ENCODE measurements around the gene RPL22. TPM values are rescaled to one million over a fixed set of nuclear protein-coding genes. Genes with fewer than 3 reads are reported as not detected.

Gene RPL22
- polyA plus RNA-seq, 2 donors: 360 to 588 TPM

GRCh38 chr1:6148497-6149241 lies 50.7 kb downstream of the RPL22 start:
- WGBS, 2 donors: 6% methylated on average over 43 to 53 of the region's 53 CpGs
- peaks cover 3 to 6% of the 10 kb centered on the region in 2 donors for H3K4me1 ChIP-seq (ENCODE audit: control insufficient read depth in 2 of 2, insufficient read depth in 2 of 2, low read length in 1 of 2)
- H3K27me3 ChIP-seq (ENCODE audit: control insufficient read depth in 1 of 2, insufficient read depth in 2 of 2, low read length in 2 of 2): peaks cover 0 to 2% of the 10 kb centered on the region in 2 donors
- H3K4me3 ChIP-seq (ENCODE audit: low read depth in 1 of 2, low read length in 2 of 2): no peak overlapping the region
- H3K27ac ChIP-seq (ENCODE audit: low read depth in 2 of 2, low read length in 1 of 2): no peak overlapping the region
- H3K36me3 ChIP-seq (ENCODE audit: control insufficient read depth in 2 of 2, insufficient read depth in 2 of 2, low read length in 1 of 2): no peaks in the 10 kb centered on the region
- no peaks in the 10 kb centered on the region for H3K9me3 ChIP-seq (ENCODE audit: control insufficient read depth in 2 of 2, insufficient read depth in 1 of 2, low read depth in 1 of 2, low read length in 1 of 2)

- no peaks in the 10 kb centered on the region for H3K9me3 ChIP-seq (ENCODE audit: control insufficient read depth in 2 of 2, insufficient read depth in 1 of 2, low read depth in 1 of 2, low read length in 1 of 2)
- no peaks in the 10 kb centered on the region for H3K36me3 ChIP-seq (ENCODE audit: control insufficient read depth in 2 of 2, insufficient read depth in 2 of 2, low read length in 1 of 2)
- H3K4me3 ChIP-seq (ENCODE audit: low read depth in 1 of 2, low read length in 2 of 2): no peak overlapping the region
- 76 to 79% methylated on average over 24 of the region's 24 CpGs for WGBS, 2 donors
- H3K4me1 ChIP-seq (ENCODE audit: control insufficient read depth in 2 of 2, insufficient read depth in 2 of 2, low read length in 1 of 2): peaks cover 3 to 6% of the 10 kb centered on the region in 2 donors
- H3K27me3 ChIP-seq (ENCODE audit: control insufficient read depth in 1 of 2, insufficient read depth in 2 of 2, low read length in 2 of 2): peaks cover 0 to 2% of the 10 kb centered on the region in 2 donors
- no peak overlapping the region for H3K27ac ChIP-seq (ENCODE audit: low read depth in 2 of 2, low read length in 1 of 2)
These were observed 53.5 kb downstream of the RPL22 start for GRCh38 chr1:6145864-6146410.

- WGBS, 2 donors: 62 to 72% methylated on average over 2 of the region's 2 CpGs
- Histone ChIP-seq H3K27ac (ENCODE audit: low read depth in 2 of 2, low read length in 1 of 2) (no peak overlapping the region), H3K36me3 (ENCODE audit: control insufficient read depth in 2 of 2, insufficient read depth in 2 of 2, low read length in 1 of 2) (no peaks in the 10 kb centered on the region), H3K4me3 (ENCODE audit: low read depth in 1 of 2, low read length in 2 of 2) (no peak overlapping the region), H3K9me3 (ENCODE audit: control insufficient read depth in 2 of 2, insufficient read depth in 1 of 2, low read depth in 1 of 2, low read length in 1 of 2) (no peaks in the 10 kb centered on the region), H3K27me3 (ENCODE audit: control insufficient read depth in 1 of 2, insufficient read depth in 2 of 2, low read length in 2 of 2) (peaks cover 0 to 2% of the 10 kb centered on the region in 2 donors), H3K4me1 (ENCODE audit: control insufficient read depth in 2 of 2, insufficient read depth in 2 of 2, low read length in 1 of 2) (peaks cover 3 to 6% of the 10 kb centered on the region in 2 donors)
These were observed 54.0 kb downstream of the RPL22 start for GRCh38 chr1:6145396-6145750.

- H3K4me3 ChIP-seq (ENCODE audit: low read depth in 1 of 2, low read length in 2 of 2): no peak overlapping the region
- WGBS, 2 donors: 46 to 49% methylated on average over 16 of the region's 16 CpGs
- H3K4me1 ChIP-seq (ENCODE audit: control insufficient read depth in 2 of 2, insufficient read depth in 2 of 2, low read length in 1 of 2): peaks cover 3 to 6% of the 10 kb centered on the region in 2 donors
- H3K36me3 ChIP-seq (ENCODE audit: control insufficient read depth in 2 of 2, insufficient read depth in 2 of 2, low read length in 1 of 2): no peaks in the 10 kb centered on the region
- no peaks in the 10 kb centered on the region for H3K9me3 ChIP-seq (ENCODE audit: control insufficient read depth in 2 of 2, insufficient read depth in 1 of 2, low read depth in 1 of 2, low read length in 1 of 2)
- peaks cover 0 to 2% of the 10 kb centered on the region in 2 donors for H3K27me3 ChIP-seq (ENCODE audit: control insufficient read depth in 1 of 2, insufficient read depth in 2 of 2, low read length in 2 of 2)
- no peak overlapping the region for H3K27ac ChIP-seq (ENCODE audit: low read depth in 2 of 2, low read length in 1 of 2)
These were observed 54.6 kb downstream of the RPL22 start for GRCh38 chr1:6144647-6145395.

- peaks cover 0 to 2% of the 10 kb centered on the region in 2 donors for H3K27me3 ChIP-seq (ENCODE audit: control insufficient read depth in 1 of 2, insufficient read depth in 2 of 2, low read length in 2 of 2)
- 72 to 79% methylated on average over 7 of the region's 7 CpGs for WGBS, 2 donors
- H3K27ac ChIP-seq (ENCODE audit: low read depth in 2 of 2, low read length in 1 of 2): no peak overlapping the region
- peaks cover 3 to 6% of the 10 kb centered on the region in 2 donors for H3K4me1 ChIP-seq (ENCODE audit: control insufficient read depth in 2 of 2, insufficient read depth in 2 of 2, low read length in 1 of 2)
- no peaks in the 10 kb centered on the region for H3K36me3 ChIP-seq (ENCODE audit: control insufficient read depth in 2 of 2, insufficient read depth in 2 of 2, low read length in 1 of 2)
- H3K4me3 ChIP-seq (ENCODE audit: low read depth in 1 of 2, low read length in 2 of 2): no peak overlapping the region
- H3K9me3 ChIP-seq (ENCODE audit: control insufficient read depth in 2 of 2, insufficient read depth in 1 of 2, low read depth in 1 of 2, low read length in 1 of 2): no peaks in the 10 kb centered on the region
These were observed 55.2 kb downstream of the RPL22 start for GRCh38 chr1:6144175-6144574.

- WGBS, 2 donors: 82 to 93% methylated on average over 4 of the region's 4 CpGs
- Histone ChIP-seq H3K9me3 (ENCODE audit: control insufficient read depth in 2 of 2, insufficient read depth in 1 of 2, low read depth in 1 of 2, low read length in 1 of 2) (no peaks in the 10 kb centered on the region), H3K4me1 (ENCODE audit: control insufficient read depth in 2 of 2, insufficient read depth in 2 of 2, low read length in 1 of 2) (no peaks in the 10 kb centered on the region), H3K4me3 (ENCODE audit: low read depth in 1 of 2, low read length in 2 of 2) (no peak overlapping the region), H3K27ac (ENCODE audit: low read depth in 2 of 2, low read length in 1 of 2) (no peak overlapping the region), H3K27me3 (ENCODE audit: control insufficient read depth in 1 of 2, insufficient read depth in 2 of 2, low read length in 2 of 2) (peaks cover 0 to 2% of the 10 kb centered on the region in 2 donors), H3K36me3 (ENCODE audit: control insufficient read depth in 2 of 2, insufficient read depth in 2 of 2, low read length in 1 of 2) (no peaks in the 10 kb centered on the region)
These were observed 56.0 kb downstream of the RPL22 start for GRCh38 chr1:6143395-6143794.

GRCh38 chr1:6142734-6143133 lies 56.7 kb downstream of the RPL22 start:
- Histone ChIP-seq H3K9me3 (ENCODE audit: control insufficient read depth in 2 of 2, insufficient read depth in 1 of 2, low read depth in 1 of 2, low read length in 1 of 2) (no peaks in the 10 kb centered on the region), H3K27ac (ENCODE audit: low read depth in 2 of 2, low read length in 1 of 2) (no peak overlapping the region), H3K4me3 (ENCODE audit: low read depth in 1 of 2, low read length in 2 of 2) (no peak overlapping the region), H3K27me3 (ENCODE audit: control insufficient read depth in 1 of 2, insufficient read depth in 2 of 2, low read length in 2 of 2) (no peaks in the 10 kb centered on the region), H3K4me1 (ENCODE audit: control insufficient read depth in 2 of 2, insufficient read depth in 2 of 2, low read length in 1 of 2) (no peaks in the 10 kb centered on the region), H3K36me3 (ENCODE audit: control insufficient read depth in 2 of 2, insufficient read depth in 2 of 2, low read length in 1 of 2) (no peaks in the 10 kb centered on the region)
- 79 to 82% methylated on average over 4 of the region's 4 CpGs for WGBS, 2 donors

GRCh38 chr1:6142036-6142621 lies 57.3 kb downstream of the RPL22 start:
- H3K36me3 ChIP-seq (ENCODE audit: control insufficient read depth in 2 of 2, insufficient read depth in 2 of 2, low read length in 1 of 2): no peaks in the 10 kb centered on the region
- no peaks in the 10 kb centered on the region for H3K27me3 ChIP-seq (ENCODE audit: control insufficient read depth in 1 of 2, insufficient read depth in 2 of 2, low read length in 2 of 2)
- 93% methylated on average over 33 of the region's 33 CpGs for WGBS, 2 donors
- H3K27ac ChIP-seq (ENCODE audit: low read depth in 2 of 2, low read length in 1 of 2): no peak overlapping the region
- H3K4me3 ChIP-seq (ENCODE audit: low read depth in 1 of 2, low read length in 2 of 2): no peak overlapping the region
- H3K9me3 ChIP-seq (ENCODE audit: control insufficient read depth in 2 of 2, insufficient read depth in 1 of 2, low read depth in 1 of 2, low read length in 1 of 2): no peaks in the 10 kb centered on the region
- no peaks in the 10 kb centered on the region for H3K4me1 ChIP-seq (ENCODE audit: control insufficient read depth in 2 of 2, insufficient read depth in 2 of 2, low read length in 1 of 2)

- no peaks in the 10 kb centered on the region for H3K27me3 ChIP-seq (ENCODE audit: control insufficient read depth in 1 of 2, insufficient read depth in 2 of 2, low read length in 2 of 2)
- H3K4me1 ChIP-seq (ENCODE audit: control insufficient read depth in 2 of 2, insufficient read depth in 2 of 2, low read length in 1 of 2): no peaks in the 10 kb centered on the region
- no peaks in the 10 kb centered on the region for H3K9me3 ChIP-seq (ENCODE audit: control insufficient read depth in 2 of 2, insufficient read depth in 1 of 2, low read depth in 1 of 2, low read length in 1 of 2)
- H3K4me3 ChIP-seq (ENCODE audit: low read depth in 1 of 2, low read length in 2 of 2): no peak overlapping the region
- H3K27ac ChIP-seq (ENCODE audit: low read depth in 2 of 2, low read length in 1 of 2): no peak overlapping the region
- WGBS, 2 donors: 34 to 42% methylated on average over 7 of the region's 7 CpGs
- H3K36me3 ChIP-seq (ENCODE audit: control insufficient read depth in 2 of 2, insufficient read depth in 2 of 2, low read length in 1 of 2): no peaks in the 10 kb centered on the region
These were observed 57.8 kb downstream of the RPL22 start for GRCh38 chr1:6141592-6141991.
